NCI-H345 treated with DMSO at 0.1 percent for 48 hours (cell line): ENCODE data around the gene SIGLEC9.

ENCODE experiments used
- DNase-seq: peaks from one replicate; lab custom pipeline; 2025; ENCODE audit not compliant: unreplicated experiment; lab: John Stamatoyannopoulos, UW

The SIGLEC9 gene

DNA sequence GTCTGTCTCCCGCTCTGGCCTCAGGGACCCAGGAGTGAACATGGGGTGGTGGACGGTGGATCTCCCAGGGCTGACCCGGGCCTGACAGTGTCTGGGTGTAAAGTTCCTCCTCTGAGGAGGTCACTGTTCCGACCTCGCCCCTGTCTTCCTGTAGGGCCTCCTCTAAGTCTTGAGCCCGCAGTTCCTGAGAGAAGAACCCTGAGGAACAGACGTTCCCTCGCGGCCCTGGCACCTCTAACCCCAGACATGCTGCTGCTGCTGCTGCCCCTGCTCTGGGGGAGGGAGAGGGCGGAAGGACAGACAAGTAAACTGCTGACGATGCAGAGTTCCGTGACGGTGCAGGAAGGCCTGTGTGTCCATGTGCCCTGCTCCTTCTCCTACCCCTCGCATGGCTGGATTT is at the start of gene SIGLEC9:
SIGLEC9 (plus strand) TSS at position 178 of the 400 bp plus-strand sequence; CDS start at position 247, 69 bp downstream.
- no peak for DNase-seq

DNA sequence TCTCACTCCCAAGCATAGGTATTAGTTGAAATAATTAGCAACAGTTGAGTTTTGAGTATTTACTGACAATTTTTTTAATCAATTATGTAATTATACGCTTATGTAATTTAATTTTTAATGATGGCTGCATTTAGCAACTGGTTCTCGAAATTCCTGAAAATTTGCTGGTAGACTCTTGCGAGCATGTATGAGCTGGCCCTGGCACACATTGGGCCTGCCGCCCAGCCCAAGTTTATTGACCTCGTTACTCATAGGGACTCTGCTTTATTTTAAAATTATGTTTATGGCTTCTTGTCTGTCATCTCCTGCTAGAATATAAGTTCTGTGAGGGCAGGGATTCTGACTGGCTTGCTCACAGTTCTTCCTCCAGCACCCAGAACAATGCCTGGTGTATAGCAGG is 48.7 kb upstream of the SIGLEC9 start:
- DNase-seq, result no peak

DNA sequence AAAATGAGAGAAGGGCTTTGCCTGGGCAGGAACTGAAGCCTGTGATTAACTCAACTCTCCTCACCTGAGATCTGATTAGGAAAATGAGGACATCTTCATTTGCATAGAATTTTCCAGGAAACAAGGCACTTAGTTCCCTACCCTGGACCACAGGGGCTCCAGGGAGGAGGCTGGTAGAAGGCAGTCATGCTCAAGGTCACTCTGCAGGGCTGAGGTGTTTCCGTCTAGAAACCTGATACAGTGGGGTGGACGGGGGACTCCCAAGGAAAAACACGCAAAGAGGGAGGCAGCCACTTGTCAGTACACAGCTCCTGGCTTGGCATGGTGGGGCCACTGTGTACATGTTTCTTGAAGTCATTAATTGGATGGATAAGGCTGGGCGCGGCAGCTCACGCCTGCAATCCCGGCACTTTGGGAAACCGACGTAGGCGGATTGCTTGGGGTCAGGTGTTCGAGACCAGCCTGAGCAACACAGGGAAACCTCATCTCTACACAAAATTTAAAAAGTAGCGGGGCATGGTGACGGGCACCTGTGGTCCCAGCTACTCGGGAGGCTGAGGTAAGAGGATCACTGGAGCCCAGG is 48.0 kb upstream of the SIGLEC9 start:
- no peak for DNase-seq

DNA sequence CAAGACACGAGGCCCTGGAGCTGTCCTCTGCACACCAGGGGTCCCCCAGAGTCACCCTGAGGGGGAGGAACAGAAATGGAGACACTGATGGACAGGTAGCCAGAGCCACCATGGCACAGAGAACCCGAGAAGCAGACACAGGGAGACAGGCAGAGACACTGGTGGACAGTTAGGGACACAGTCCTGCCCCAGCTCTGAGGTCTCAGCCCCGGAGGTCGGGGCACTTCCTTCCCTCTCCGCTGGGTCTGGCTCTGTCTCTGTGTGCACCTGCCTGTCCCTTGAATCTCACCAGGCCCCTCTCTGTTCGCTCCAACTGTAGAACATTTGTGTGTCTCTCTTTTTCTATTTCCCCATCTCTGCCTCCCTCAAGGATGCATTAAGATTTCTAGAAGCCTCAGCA is 46.6 kb upstream of the SIGLEC9 start:
- no peak for DNase-seq

DNA sequence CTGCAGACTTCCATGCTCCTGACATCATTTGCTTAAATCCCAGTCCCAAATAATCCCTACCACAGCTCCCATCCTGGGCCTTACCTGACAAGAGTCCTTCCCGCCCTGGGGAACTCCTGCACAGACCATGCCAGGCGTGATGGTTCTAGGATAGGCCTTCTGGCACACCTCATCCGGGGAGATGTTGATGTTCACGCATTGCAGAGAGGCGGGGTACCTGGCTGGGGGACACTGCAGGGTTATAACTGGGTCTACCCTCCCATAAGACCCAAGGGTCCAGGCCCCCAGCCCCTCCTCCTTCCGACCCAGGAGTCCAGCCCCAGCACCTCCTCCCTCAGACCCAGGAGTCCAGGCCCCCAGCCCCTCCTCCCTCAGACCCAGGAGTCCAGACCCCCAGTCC is 46.0 kb upstream of the SIGLEC9 start:
- no peak for DNase-seq

DNA sequence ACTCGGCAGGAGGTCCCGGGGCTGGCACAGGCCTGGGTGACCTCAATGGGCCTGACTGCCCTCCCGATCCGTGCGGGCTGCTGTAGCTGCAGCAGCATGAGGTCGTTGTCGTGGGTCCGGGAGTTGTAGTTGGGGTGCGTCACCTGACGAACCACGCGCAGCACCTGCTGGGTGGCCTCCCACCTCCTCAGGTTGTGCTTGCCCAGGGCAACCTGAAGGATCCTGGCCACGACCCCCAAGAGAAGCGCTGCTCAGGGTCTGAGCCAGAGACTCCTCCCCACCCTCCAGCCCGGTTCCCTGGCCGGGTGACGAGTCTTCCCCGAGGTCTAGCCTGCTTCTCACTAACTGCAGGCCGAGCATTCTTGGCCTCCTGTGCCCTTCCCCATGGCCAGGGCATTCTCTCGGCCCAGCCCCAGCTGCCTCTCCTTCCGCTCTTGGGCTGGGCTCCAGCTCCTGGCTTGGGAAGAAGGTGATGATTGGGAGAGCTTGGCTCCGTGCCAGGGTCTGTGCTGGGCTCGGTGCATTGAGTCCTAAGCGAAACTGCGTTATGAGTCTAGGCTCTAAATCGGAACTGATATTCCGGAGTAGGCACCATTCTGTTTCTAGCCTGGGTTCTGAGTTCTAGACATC is 45.1 kb upstream of the SIGLEC9 start:
- no peak for DNase-seq

DNA sequence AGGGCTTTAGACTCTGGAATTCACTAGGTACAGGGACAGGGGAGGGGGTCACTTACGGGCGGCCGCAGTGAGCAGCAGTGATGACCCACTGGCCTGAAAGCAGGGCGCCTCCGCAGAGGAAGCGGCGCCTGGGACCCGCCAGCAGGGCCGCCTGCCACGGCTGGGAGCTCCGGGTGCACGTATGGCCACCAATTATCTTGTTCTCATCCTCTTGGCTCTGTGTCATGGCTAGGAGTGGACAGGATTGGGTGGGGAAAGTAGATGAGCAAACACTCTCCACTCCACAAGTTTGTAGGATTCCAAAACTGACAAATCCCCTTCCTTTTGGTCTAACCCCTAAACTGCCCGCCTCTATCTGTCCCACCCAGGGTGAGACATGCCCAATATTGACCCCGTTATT is 43.2 kb upstream of the SIGLEC9 start:
- DNase-seq, result no peak

DNA sequence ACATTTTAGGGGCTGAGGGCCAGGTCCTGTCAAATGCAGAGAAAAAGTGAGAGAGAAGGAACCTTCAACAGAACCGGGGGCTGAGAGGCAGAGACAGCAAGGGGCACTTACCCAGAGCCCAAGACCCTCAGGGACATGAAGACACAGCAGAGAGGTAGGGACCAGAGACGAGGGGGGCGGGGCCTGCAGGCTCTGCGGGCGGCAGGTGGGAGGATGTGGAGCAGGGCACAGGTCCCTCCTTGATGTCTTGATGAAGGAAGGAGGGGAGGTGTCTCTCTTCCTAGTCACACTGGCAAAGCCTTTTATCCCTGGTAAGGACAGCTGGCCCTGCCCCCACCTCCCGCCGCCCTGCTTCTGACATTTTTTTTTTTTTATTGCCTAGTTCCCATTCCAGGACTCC is 42.1 kb upstream of the SIGLEC9 start, which contains the start of gene KLK14:
KLK14 (minus strand) TSS at position 277 of the 400 bp plus-strand sequence; CDS start at position 4, 273 bp downstream.
- no peak for DNase-seq

DNA sequence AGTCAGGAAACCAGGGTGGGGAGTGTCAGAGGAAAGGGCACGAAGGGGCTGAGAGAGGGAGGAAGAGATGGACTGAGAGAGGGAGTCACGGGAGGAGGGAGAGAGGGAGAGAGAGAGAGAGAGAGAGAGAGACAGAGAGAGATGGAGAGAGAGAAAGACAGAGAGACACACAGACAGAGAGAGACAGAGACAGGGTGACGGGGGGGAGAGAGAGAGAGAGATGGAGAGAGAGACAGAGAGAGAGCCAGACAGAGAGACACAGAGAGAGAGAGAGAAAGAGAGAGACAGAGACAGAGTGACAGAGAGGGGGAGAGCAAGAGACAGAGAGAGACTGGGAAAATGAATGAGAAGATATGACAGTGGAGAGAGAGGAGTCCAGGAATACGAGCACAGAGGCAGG is 41.5 kb upstream of the SIGLEC9 start:
- DNase-seq, result no peak

DNA sequence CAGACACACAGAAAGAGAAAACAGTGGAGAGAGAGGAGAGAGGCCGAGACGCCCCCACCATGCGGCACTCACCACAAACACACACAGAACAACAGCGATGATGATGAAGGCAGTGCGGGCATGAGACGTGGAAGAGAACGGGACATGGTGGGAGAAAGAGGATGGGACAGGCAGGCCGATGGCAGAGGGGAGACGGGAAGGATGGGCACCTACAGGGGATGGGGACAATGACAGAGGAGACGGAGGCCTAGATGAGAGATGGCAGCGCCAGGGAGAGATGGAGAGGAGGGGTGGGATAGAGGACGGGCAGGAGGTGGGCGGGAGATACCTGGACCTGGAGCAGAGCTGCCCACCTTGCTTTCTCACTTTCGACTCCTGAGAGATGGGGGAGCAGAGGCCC is 40.9 kb upstream of the SIGLEC9 start:
- no peak for DNase-seq

DNA sequence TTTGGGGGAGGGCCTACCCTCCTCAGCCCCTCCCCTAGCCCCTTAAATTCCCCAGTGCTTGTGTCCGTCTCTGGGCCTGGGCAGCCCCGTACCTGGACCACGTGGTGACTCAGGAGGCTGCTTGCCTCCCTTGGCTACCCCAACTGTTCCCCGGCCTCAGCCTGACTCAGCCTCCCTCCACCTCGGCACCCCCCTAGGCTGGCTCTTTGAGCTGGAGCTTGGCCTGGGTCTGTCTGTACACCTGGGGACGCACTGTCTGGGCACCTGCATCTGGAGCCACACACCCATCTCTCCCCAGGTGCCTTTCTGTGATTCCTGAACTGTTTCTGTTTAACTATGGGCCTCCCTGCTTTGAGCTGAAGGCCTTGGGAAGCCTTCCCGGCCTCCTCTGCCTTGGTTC is 40.2 kb upstream of the SIGLEC9 start:
- no peak for DNase-seq

DNA sequence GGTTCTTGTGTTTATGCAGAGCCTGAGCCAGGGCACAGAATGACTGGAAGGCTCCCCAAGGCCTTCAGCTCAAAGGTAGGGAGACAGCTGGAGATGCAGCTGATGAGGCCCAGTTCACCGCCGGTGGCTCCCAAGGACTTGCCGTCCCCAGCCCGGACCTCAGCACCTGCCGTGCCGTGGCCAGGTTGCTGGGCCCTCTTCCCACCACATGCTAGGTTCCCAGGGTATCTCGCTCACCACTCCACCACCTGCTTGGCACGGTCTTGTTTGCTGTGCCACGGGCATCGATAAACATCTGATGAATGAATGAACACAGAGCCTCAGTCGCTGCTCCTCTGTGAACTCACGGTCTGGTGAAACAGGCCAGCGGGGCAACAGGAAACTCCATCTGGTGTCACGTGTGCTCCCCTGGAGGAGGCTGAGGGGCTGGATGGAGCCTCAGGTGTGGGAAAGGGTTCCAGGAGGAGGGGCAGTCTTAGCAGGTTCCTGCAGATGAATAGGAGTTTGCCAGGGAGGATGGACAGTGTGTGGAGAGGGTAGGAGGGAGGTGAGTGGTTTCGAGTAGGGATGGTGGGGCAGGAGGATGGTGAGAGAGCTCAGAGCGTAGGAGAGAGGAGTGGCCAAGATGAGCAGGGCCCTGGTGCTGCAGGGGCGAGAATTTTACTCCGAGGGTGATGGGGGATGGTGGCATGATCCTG is 38.4 kb upstream of the SIGLEC9 start:
- DNase-seq, result no peak

DNA sequence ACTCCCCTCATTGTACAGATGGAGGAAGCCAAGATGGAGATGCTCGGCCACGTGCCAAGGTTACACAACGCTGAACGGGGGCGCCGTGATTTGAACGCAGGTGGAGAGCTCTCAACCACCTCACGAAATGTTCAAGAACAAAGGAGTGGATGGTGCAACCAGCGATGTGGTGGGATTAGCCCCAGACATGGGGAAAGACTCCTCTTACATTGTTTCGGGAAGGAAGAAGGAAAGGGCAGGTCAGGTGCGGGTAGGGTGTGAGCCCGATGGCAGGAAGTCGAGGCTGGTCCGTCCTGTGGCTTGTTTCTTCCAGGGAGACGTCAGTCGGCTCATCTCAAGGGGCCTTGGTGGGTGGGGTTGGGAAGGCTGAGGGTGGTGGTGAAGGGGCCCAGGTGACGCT is 34.9 kb upstream of the SIGLEC9 start:
- no peak for DNase-seq

DNA sequence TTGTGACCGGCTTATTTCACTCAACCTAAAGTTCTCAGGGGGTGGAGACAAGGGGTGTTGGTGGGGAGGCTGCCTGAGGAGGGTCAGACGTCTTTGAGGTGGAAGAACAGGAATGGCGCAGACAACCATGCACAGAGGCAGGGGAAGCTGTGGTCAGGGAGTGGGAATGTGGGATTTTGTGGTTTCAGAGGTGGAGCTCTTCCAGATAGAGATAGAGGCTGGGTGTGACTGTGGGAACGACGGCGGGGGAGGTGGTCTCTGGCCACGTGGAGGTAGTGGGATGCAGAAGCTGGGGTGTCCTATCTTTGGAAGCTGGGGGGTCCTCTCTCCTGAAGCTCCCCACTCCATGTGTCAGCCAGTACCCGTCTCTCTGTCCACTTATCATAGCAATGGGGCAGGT is 34.2 kb upstream of the SIGLEC9 start:
- no peak for DNase-seq

DNA sequence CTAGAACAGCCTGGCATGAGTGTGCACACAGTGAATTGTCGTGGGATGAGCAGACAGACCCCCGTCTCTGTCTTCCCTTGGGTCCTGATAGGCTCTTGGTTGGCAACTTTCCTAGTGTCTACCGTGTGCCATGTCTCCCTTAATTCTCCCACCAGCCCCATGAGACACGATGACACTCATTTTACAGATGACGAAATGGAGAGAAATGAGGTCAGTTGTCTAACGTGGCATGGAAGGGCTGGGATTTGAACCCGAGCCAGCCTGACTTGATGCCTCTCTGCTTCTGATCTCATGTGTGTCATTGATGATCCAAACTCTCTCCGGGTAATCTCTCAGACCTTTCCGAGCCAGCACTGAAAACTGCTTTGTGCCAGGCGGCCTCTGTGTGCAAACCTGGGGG is 33.6 kb upstream of the SIGLEC9 start:
- DNase-seq, result no peak

DNA sequence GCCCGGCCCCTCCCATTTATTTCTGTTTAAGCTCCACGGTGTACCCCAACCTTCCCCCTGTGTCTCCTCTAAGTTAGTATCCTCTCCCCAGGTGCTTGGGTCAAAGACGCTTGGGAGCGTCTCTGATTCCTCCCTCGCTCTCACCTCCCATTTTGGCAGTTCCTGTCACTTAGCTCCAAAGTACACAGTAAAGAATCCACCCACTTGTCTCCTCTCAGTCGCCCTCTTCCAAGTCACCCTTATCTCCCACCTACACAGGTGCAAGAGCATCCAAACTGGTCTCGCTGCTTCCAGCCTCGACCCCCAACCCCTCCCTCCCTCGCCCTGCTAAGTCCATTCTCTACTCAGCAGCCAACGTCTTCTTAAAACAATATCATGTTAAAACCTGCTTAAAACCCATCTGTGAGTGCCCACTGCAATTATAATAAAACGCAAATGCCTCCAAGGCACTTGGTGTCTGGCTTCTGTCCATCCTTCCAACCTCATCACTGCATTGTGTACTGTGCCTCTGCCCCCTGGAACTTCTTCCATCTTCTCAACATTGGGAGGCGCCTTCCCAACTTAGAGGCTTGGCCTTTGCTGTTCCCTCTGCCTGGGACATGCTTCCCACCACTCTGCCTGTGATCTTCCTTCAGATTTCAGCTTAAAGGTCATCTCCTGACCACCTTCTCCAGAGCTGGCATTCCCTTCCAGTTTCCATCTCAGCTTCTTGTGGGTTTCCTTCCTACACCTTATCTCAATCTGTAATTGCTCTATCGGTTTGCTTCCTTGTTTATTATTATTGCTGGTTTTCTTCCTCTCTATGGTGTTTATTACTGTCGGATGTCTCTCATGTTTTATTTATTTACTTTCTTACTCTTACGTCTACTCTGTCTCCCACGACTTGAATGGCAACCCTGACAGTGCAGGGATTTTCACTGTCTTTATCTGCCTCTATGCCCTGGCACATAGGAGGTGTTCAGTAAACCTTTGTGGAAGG is 32.5 kb upstream of the SIGLEC9 start:
- no peak for DNase-seq

DNA sequence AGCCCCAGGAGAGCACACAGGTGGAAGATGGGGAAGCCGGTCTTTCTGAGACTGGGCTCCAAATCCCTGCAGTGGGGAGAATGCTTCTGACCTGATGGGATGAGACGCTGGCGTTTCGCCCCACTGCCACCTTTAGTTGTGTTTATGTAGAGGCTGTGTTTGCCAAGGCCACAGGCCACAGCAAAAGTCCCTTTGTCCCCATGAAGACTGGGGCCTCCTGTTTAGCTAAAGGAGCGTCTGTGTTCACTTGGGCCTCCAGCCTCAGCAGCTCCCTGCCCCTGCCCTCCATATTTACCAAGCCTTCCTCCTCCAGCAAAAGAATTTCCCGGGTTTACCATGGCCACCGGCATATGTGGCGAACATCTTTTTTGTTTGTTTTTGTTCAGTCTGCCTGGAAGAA is 31.6 kb upstream of the SIGLEC9 start:
- DNase-seq, result no peak

DNA sequence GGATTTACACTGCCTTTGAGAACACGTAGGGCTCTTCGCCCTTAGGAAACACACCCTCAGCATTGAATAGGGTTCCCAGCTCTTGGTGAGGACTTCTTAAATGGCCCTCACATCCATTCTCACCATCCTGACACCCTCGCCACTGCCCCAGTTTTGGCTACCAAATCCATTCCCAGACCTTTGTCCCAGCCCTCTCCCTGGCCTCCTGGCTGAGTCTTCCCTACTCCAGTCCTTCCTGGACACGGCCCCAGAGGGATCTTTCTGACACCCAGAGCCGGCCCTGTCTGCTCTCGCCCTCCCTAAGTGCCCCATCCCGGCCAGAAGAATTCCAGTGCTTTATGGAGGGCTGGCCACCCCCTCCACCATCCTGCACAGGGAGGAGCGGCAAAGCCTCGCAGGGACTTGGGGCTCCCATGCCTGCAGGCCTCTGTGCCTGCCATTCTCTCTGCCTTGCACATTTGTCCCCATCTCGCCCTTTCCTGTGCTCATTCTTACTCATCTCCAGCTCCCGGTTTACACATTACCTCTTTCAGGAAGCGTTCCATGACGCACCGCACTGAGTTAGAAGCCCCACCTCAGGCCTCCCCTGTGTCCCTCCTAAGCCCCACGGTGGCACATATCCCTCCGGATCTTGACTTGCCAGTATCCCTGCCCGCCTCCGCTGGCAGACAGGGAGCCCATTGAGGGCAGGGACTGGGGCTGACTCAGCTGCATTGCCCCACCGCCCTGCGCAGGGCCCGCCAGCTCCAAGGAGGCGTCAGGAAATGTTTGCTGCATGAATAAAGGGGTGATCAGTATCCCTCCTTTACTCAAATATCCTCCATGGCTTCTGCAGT is 31.0 kb upstream of the SIGLEC9 start:
- no peak for DNase-seq

DNA sequence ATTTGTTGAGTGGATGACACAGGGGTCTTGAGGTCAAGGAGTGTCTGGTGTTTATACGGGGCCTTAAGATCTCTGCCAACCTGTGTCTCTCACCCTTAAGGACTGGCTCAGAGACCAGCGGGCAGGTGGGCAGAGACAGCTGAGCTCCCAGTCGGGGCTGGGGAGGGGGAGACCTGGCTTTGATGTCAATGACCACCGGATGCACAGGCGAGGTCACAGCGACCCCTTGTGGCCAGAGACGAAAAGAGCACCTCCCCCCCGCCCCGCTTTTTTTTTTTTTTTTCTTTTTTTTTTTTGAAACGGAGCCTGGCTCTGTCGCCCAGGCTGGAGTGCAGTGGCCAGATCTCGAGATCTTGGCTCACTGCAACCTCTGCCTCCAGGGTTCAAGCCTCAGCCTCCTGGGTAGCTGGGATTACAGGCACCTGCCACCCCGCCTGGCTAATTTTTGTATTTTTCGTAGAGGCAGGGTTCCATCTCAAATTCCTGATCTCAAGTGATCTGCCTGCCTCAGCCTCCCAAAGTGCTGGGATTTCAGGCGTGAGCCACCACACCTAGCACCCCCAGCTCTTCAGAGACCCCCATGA is 29.9 kb upstream of the SIGLEC9 start:
- DNase-seq, result no peak
